ENCODE measurements around the gene HDAC4. TPM values are rescaled to one million over a fixed set of nuclear protein-coding genes. Genes with fewer than 3 reads are reported as not detected.

HDAC4 gene
- total RNA-seq, 1 experiment from 2014 or later = 32.0 TPM

DNA sequence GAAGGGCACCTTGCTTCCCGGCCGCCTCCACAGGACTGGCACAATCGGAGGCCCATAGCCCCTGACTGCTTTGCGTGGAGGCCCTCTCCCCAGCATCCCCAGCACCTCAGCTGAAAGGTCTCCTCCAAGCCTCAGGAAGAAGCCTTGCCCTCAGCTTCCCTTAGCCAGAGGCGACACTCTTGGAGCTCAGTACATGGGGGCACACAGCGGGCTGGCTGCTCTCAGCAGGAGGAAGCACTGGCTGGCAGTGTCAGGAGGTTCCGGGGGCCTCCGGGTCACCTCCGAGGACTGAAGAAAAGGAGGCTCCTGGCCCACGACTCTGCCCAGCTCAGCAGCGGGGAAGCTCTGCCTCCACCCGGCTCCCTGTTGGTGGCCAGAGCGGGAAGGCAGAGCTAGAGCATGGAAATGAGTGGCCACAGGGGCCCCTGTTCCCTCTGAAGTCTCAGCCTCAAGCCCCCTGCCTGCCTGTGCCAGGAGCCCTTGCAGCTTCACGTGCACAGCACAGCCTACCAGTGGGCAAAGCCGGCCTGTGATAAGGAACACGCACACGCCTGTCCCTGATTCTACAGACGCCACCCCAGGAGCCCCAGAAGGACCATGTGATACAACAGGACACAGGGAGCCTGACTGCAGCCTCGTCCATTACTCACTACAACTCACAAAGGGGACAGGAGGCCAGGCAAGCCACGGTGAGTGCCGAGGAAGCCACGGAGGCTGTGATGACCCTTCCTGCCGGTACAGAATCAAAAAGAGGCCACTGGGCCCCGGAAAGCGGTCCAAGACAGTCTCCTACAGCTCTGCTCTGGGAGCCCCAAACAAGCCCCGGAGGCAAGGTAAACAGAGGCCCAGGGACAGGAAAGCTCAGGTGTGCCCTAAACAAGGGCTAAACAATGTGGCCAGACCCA is 15.5 kb downstream of the HDAC4 start:
- TF ChIP-seq, protein P1, sequence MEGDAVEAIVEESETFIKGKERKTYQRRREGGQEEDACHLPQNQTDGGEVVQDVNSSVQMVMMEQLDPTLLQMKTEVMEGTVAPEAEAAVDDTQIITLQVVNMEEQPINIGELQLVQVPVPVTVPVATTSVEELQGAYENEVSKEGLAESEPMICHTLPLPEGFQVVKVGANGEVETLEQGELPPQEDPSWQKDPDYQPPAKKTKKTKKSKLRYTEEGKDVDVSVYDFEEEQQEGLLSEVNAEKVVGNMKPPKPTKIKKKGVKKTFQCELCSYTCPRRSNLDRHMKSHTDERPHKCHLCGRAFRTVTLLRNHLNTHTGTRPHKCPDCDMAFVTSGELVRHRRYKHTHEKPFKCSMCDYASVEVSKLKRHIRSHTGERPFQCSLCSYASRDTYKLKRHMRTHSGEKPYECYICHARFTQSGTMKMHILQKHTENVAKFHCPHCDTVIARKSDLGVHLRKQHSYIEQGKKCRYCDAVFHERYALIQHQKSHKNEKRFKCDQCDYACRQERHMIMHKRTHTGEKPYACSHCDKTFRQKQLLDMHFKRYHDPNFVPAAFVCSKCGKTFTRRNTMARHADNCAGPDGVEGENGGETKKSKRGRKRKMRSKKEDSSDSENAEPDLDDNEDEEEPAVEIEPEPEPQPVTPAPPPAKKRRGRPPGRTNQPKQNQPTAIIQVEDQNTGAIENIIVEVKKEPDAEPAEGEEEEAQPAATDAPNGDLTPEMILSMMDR (conservative IDR thresholded peaks at IDR 0.05) = no peak
- no CpG with 5 or more reads among the region's 26 CpGs for WGBS (ENCODE audit: extremely low coverage, insufficient read length, low lambda C conversion rate)
- Histone ChIP-seq H3K23ac (ENCODE audit: insufficient read length, low read depth, low read length) (no peak overlapping the region), H3K4me2 (ENCODE audit: insufficient read depth, insufficient read length, low read length) (no peak overlapping the region), H3K79me2 (ENCODE audit: insufficient read depth, low read length) (peaks cover 9% of the 10 kb centered on the region; the same call in 1 of the 2 replicates), H3K79me1 (ENCODE audit: insufficient read depth, low read depth, low read length, poor library complexity, severe bottlenecking) (peaks cover 10% of the 10 kb centered on the region), H2AFZ (ENCODE audit: low read length) (no peak overlapping the region), H4K5ac (ENCODE audit: insufficient read length, low read depth, low read length) (no peak overlapping the region), H2BK15ac (ENCODE audit: low read depth, low read length) (no peak overlapping the region), H4K8ac (replicated peaks; ENCODE audit: insufficient read length, low read depth, low read length) (no peak overlapping the region), H3K4me1 (ENCODE audit: insufficient read depth, low read length) (peaks cover 4% of the 10 kb centered on the region; the same call in 1 of the 2 replicates), H2AK5ac (ENCODE audit: insufficient read length, low read length) (no peak overlapping the region), H3K23me2 (ENCODE audit: insufficient read length, low read depth, low read length, poor library complexity, severe bottlenecking) (no peaks in the 10 kb centered on the region), H2BK20ac (ENCODE audit: low read depth, low read length, poor library complexity, severe bottlenecking) (no peak overlapping the region), H3K9ac (ENCODE audit: extremely low read depth, insufficient read length, low read length) (no peak overlapping the region), H3K27ac (ENCODE audit: insufficient read length, low read depth, low read length) (no peak overlapping the region), H3K14ac (ENCODE audit: insufficient read depth, low read length) (no peak overlapping the region; the same call in 1 of the 2 replicates), H3K56ac (ENCODE audit: insufficient read length, low read depth, low read length) (no peak overlapping the region), H4K91ac (ENCODE audit: insufficient read length, low read depth, low read length) (no peak overlapping the region), H2BK120ac (ENCODE audit: low read depth, low read length, poor library complexity, severe bottlenecking) (no peak overlapping the region), H3K18ac (ENCODE audit: insufficient read length, low read depth, low read length) (no peak overlapping the region), H3K9me3 (ENCODE audit: control insufficient read depth, low read depth, low read length) (no peaks in the 10 kb centered on the region), H2BK12ac (ENCODE audit: insufficient read length, low read depth, low read length) (no peak overlapping the region), H3K27me3 (ENCODE audit: insufficient read depth, low read length) (no peaks in the 10 kb centered on the region), H3T11ph (ENCODE audit: low read length) (no peak overlapping the region), H3K4ac (ENCODE audit: low read depth, low read length) (no peak overlapping the region), H2BK5ac (ENCODE audit: insufficient read length, low read length) (no peak overlapping the region), H4K20me1 (ENCODE audit: control insufficient read depth, insufficient read depth, insufficient read length) (no peaks in the 10 kb centered on the region)
- Mint-ChIP-seq H3K4me1 (peaks cover 39 to 46% of the 10 kb centered on the region in 2 experiments), H3K27ac (peak overlapping the region; percentile 66 to 96 (median 88); a peak in 5 of 7 replicates), H3K4me3 (no peak overlapping the region), H3K9me3 (no peaks in the 10 kb centered on the region; a peak in 1 of 5 replicates), H3K36me3 (ENCODE audit: insufficient read depth in 1 of 3, low read depth in 3 of 3) (peaks cover 14 to 23% (median 17%) of the 10 kb centered on the region in 3 experiments), H3K27me3 (ENCODE audit: low read depth) (no peaks in the 10 kb centered on the region)
- DNase-seq = no peak
